ENCODE results near the gene FIZ1.
A peak's percentile ranks its signal among the peaks of the same experiment; 100 is the strongest.

The FIZ1 gene

DNA sequence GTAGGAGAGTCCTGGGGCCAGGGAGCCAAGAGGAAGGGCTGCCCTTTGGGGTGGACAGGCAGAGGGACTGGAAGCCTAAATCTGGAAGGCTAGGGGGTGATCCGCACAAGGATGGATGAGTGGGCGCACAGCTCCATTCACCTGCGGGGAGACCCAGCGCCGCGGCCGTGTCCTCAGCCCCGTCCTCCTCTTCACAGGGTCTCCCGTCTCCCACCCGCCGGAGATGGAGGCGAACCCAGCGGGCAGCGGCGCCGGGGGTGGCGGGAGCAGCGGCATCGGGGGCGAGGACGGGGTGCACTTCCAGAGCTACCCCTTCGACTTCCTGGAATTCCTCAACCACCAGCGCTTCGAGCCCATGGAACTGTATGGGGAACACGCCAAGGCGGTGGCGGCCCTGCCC, 14.1 kb upstream of the FIZ1 start:
- no peak for DNase-seq

DNA sequence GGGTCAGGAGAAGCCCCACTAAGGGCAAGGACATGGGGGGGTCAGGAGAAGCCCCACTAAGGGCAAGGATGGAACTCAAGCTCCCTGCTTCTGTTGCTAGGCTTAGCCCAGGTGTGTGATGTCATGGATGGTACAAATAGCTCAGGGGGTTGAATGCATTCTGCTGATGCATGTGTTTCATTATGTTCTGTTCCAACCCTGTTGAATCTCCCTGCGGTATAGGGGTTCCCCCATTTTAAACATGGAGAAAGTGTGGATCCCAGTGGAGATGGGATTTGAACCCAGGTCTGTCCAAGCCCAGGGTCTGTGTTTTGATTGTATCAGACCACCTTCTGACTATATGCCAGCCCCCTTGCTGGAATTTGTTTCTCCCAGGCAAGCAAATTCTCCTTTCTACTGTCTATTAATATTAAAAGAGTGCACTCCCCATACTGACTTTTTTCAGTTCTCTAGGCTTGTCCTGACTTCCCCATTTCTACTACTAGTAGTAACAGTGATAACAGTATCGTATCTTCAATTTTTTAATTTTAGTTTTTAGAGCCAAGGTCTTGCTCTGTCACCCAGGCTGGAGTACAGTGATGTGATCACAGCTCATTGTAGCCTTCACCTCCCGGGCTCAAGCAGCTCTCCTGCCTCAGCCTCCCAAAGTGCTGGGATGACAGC, 12.8 kb upstream of the FIZ1 start:
- no peak for DNase-seq

DNA sequence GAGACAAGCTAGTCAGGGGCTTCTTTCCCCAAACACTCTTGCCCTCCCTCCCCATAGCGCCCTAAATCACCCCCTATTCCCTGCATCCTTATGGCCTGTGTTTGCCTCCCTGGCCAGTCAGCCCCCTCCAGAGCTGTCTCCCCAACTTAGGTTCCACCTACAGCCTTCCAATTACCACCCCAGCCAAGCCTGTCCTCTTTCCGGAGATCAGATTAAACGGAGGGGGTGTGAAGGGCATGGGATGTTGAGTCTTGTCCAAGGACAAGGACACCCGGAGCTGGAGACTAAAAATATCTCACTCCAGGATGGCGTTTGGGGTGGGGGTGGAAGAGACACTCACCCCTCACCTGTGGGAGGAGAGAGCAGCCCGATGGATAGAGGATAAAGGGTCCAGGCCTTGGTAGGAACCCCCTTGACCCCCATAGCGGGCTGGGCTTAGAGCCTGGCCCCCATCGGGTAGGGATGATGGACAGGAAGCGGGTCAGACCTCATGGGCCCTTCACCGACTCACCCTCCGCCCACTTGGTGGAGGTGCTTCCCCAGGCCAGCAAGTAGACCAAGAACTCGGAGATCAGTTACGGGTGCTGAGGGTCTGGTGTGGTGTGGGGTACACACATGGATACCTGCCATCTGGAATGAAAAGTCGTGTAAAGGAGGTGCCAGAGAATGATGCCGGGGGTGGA, 12.1 kb upstream of the FIZ1 start:
- DNase-seq, result no peak

DNA sequence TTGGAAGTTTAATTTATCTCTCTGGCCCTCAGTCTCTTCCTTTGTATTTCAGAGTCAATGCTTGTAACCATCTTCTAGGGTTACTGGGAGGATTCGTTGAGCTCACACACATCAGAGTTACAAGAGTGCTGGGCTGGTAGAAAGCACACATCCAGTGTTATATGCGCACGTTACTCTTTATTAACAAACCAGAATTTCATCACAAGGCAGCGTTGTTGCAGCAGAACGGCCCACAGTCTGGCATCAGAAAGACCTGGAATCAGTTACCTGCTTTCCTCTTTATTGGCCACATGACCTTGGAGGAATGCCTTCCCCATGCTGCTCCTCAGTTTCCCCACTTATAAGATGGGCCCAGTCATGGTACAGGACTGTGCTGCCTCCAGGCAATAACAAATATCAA, 10.0 kb upstream of the FIZ1 start:
- DNase-seq, result no peak

DNA sequence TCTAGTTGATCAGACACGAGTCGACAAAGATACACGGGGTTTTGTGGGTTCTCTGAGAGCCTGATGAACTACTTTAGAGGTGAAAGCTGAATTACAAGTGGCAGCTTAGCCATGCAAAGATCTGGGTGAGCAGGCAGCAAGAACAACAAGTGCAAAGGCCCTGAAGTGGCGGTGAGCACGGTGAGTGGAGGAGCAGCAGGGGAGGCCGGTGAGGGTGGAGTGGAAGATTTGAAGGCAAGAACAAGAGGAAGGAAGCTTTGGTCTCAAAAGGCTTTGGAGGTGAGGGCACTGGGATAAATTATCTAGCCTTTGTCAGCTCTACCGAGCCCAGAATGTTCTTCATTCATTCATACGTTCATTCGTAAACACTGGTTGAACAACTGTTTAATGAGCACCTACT, 7.5 kb upstream of the FIZ1 start:
- DNase-seq, result no peak

DNA sequence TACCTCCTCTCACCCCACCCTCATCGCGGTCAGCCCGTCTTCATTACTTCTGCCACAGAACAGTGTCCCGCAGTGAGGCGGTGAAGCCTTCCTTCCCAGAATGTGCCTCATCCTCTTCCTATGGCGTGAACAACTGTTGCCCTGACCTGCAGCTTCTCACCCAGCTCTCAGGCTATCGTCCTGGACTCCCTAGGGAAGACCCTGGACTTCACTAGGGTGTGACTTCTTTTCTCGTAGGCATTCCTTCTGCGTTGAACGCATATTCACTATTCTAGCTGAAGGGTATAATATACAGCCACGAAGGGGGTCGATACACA, 7.1 kb upstream of the FIZ1 start:
- DNase-seq, result no peak

DNA sequence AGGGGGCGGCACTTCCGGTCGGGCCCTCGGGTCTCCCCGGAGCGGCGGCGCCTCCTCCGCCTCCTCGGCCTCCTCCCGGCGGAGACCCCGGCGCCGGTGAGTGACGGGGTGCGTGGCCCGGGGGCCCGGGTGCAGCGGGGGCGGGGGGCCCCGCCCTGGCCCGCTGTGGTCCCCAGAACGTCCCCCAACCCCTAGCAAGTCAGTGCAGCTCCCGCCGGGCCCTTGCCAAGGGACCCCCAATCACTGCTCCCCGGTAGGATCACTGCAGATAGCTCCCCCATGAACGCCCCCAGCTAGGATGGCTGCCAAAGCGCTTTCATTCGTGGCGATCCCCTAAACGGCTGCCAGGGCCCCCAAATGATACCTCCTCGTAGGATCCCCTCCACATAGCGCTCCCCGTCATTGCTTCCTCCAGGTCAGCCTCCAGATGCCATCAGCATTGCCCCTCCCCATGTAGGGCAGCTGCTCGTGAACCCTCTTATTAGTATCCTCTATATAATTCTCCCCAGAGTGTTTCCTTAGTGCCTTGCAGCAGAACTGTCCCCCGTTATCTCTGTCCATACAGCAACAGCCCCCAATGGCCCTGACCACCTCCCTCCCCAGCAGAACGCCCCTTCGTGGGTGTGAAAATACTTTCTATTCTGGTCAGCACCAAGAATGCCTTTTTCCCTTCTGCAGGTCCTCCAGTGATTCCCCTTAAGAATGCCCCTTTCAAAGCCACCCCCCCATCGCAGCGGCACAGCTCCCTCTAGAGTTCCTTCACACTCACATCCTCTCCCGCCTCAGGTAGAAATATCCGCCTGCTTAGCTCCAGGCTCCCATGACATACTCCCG, 6.5 kb upstream of the FIZ1 start, which contains the start of gene ZNF865:
TSS of gene ZNF865 (plus strand) at position 11 of the 834 bp plus-strand sequence. CDS start 7,972 bp downstream, outside the sequence.
- peak; percentile 72 to 76 for DNase-seq

DNA sequence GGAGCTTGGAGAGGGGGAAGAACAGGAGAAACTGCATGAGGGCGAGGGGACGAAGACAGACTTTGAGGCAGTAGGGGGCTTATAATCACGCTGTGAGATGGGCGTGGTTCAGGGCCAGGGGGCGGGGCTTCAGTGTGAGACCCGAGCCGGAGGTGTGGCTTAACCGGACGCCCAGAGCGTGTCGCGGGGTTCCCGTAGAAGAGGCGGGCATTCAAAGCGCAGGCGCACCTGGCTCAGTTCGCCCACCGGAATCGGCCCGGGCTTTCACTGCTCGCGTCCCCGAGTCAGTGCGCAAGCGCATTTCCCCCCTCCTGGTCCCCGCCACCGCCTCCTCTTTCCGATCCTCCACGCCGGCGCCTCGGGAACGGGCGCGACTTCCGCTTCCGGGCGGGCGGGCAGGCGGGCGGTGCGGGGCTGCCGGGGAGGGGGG, 5.9 kb upstream of the FIZ1 start:
- peak; percentile 98 for DNase-seq

DNA sequence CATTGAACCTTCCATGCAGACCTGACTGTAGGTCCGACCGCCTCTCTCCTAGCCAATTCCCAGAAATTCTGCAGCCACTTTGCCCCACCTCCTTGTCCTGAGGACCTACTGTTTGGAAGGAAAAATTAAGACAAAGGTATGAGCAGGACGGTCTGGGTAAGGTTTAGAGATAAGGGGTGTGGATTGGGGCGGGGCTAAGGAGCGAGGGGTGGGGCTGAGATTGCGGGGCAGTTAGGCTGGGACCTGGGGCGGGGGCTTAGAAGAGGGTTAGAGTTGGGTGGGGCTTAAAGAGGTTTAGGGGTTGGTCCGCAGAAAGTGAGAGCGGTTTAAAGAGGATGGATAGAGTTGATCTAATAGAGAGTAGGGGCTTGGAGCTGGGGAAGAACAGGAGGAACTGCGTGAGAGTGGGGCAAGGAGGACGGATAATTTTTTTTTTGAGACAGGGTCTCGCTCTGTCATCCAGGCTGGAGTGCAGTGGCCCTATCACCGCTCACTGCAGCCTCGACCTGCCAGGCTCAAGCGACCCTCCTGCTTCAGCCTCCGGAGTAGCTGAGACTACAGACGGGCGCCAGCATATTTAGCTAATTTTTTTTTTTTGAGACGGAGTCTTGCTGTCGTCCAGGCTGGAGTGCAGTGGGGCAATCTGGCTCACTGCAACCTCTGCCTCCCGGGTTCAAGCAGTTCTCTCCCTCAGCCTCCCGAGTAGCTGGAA, 4.4 kb upstream of the FIZ1 start:
- DNase-seq, result no peak

DNA sequence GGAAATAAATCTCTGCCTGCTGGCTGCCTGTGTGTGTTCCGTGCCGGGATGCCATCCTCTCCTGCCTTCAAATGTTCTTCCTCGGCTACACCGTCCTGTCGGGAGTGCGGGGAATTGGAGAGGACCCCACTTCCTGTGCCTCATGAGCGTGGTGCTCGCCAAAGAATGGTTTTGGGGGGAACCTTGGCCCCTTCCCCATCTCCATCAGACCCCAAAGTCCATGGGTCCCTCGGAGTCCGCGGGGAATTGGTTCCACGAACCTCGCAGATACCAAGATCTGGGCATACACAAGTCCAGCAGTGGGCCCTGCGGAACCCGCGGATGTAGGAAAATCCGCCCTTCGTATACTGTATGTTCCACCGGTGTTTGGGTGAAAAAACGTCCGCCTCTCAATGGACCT, 3.8 kb upstream of the FIZ1 start:
- no peak for DNase-seq

DNA sequence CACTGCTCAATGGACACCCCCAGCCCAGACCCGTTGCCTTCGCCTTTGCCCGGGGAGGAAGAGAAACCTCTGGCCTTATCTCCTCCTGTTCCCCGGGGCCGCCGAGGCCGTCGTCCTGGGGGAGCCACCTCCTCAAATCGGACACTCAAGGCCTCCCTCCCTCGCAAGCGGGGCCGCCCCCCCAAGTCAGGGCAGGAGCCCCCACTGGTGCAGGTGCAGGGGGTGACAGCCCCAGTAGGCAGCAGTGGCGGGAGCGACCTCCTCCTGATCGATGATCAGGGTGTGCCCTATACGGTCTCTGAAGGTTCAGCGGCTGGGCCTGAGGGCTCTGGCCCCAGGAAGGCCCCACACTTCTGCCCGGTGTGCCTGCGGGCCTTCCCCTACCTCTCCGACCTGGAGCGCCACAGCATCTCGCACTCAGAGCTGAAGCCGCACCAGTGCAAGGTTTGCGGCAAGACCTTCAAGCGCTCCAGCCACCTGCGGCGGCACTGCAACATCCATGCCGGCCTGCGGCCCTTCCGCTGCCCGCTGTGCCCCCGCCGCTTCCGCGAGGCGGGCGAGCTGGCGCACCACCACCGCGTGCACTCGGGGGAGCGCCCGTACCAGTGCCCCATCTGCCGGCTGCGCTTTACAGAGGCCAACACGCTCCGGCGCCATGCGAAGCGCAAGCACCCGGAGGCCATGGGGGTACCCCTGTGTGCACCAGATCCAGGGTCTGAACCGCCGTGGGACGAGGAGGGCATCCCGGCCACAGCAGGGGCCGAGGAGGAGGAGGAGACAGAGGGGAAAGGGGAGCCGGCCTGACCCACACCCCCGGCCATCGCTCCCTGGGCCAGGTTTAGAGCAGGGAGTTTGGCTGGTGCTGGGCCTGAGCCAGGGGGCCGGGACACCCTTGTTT, 3.0 kb upstream of the FIZ1 start:
- DNase-seq, result no peak

DNA sequence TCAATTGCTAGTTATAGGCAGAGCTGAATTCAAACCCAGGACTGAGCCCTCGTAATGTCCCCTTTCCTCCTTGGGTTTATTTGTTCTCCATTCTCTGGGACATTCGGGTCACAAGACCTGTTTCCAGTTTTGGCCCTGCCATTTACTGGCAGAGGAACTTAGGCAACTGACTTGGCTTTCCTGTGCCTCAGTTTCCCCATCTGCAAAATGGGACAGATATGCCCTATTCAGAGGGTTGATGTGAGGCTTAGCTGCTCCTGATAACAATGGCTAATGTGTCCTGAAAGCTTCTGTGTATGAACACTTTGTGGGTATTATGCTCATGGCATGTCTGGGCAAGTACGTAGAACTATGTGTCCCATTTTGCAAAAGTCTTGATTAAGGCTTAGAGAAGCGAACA, 1.8 kb upstream of the FIZ1 start:
- DNase-seq, result no peak

DNA sequence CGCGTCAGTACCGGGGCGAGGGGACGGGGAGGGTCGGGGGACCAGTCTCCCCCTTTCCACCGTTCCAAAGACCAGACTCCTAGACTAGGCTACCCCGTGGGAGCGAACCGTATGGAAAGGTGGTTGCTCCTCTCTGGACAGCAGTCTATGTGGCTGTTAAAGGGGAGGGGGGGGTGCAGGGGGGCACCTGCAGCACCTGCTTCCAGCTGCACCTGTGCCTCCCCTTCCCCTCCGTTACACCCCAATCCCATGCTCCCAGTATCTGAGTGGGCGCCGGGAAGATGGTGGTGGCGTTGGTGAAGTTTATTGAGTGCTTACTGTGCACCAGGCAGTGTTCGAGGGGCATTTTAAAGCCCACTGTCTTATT, 1.3 kb upstream of the FIZ1 start:
- no peak for DNase-seq

DNA sequence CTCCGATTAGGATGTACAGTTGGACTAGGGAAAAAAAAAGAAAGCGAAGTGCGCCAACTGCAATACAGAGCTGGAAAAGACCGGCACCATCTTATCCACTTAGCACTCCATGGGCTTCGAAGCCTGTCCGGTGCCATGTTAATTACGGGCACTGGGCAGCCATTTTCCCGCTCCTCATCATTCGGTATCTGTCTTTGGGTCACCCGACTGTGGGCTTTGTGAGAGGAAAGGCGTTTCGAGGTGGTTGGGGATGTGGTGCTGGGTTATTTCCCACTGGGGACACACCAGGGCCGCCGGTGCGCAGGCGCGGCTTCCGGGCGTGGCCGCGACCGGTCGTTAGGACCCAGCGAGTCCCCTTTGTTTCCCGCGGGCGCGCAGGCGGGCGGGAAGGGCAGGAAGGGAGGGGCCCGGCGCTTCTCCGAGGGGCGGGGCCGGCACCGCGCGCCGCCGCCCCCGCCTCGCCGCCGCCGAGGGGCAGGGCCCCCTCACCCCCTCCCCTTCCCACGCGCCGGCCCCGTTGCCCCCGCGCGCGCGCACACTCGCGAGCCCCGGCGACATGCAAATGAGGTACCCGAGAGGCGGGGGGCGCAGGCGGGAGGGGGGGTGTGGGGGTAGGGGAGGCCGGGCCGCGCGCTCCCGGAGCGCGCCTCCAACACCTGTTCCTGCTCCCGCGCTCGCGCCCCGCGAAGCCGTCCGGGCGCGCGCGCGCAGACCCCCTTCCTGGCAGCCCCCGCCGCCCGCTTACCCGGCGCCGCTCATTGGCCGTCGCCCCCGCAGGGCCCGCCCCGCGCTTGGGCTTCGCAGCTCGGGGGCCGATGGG, 735 bp upstream of the FIZ1 start, which contains the start of gene ZNF524:
TSS of gene ZNF524 (plus strand) at position 447 of the 820 bp plus-strand sequence. CDS start 1,825 bp downstream, outside the sequence.
- peak; percentile 90 to 92 for DNase-seq

DNA sequence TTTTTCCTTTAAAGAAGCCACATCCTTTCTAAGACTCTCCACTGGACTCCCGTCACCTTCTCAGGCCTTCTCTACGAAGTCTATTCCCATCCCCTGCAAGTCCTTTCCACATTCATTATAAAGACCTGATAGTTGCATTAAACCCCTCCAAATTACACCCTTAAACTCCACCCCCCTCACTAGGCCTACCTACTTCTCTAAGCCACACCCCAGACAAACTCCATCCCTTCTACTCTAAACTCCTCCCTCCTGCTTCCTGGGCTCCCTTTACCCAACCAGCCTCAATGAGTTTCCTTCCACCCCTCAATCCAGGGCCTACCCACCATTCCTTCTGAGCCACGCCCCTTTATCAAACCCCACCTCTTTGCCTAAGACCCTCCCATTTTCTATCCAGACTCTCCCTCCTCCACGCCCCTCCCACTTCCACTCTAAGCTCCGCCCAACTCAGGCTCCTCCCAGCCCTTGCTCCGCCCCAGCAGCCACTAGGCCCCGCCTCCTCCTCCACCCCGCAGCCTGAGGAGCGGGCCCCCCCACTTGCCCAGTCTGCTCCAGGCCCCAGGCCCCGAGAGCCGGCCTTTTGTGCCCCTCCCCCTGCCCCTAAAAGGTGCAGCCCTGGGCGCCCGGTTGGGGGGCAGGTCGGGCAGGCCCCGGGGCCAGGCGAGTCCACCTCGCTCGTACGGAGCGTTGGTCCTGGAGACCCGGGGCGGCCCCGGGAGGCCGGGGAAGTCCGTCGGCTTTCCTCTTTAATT, 424 bp downstream of the FIZ1 start:
- peak; percentile 94 to 96 for DNase-seq

DNA sequence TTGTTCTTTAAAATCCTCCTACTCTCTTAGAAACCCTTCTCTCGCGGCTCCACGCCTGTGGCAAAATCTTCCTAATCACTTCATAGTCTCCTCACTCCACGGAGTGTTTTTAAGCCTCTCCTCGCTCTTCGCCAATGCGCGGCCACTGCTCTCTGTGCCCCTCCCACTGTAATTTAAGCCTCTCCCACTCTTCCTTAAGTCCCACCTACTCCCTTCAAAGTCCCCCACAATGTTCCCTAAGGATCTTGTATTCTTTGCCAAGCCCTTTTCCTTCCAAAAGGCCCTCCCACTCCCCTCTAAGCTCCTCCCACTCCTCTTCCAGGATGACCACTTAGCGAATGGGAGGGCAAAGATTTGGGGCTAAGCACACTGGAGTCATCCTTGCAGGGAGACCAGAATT, 1.3 kb downstream of the FIZ1 start:
- no peak for DNase-seq

DNA sequence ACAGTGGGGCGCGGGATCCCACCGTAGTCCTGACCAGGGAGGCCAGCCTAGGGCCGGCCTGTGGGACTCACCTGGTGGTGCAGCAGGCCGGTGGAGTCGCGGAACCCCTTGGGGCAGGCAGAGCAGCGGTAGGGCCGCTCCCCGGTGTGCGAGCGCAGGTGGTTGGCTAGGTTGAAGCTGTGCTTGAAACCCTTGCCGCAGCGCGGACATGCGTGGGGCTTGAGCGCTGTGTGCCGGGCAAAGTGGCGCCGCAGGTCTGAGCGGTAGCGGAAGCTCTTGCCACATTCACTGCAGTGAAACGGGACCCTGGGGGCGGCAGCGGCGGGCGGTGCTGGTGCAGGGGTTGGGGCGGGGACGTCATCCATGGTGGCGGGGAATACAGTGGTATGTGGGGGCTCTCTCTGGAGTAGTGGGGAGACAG, 1.8 kb downstream of the FIZ1 start:
- DNase-seq, result no peak

DNA sequence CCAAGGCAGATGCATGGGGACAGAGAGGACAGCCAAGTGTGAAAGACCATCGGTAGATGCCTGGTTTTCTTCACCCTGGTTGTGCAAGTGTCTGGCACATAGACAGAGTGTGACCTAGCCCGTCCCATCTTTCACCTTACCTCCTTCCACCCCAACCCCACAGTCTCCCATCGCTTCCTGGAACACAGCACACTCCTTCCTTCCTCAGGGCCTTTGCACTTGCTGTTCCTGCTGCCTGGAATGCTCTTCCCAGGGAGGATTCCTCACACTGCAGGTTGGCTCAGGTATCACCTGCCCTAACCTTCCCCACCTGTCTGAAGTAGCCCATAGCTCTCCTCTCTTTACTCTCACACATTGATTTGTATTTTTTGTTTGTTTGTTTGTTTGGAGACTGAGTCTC, 3.0 kb downstream of the FIZ1 start:
- DNase-seq, result no peak

DNA sequence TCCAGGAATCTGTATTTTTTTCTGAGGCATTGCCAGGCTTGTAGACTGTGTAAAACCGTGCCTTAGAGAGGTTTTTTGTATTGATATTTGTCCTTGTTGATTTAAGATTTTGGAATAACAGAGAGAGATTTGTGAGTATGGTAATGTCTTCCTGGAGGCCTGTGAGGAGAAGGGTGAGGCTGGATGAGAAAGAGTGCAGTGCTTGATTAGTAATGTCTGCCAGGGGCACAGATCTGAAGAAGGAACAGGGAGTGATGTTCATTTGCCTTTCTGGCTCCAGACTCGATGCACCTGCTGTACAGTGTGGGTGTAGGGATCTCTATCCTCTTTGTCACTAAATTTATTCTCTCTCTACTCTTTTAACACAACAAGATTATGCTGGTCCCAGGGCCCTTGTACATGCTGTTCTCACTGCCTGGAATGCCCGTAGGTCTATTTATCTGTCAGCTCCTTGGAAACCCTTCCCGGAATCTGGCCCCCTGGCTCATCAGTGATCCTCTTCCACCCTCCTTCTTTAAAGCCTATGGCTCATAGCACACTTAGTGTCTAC, 4.2 kb downstream of the FIZ1 start:
- no peak for DNase-seq

Measured in CD4-positive, alpha-beta T cell treated with Interleukin-4 for 1 hour (primary cell).